Measurements from ENCODE around the gene LGALS14.

DNA sequence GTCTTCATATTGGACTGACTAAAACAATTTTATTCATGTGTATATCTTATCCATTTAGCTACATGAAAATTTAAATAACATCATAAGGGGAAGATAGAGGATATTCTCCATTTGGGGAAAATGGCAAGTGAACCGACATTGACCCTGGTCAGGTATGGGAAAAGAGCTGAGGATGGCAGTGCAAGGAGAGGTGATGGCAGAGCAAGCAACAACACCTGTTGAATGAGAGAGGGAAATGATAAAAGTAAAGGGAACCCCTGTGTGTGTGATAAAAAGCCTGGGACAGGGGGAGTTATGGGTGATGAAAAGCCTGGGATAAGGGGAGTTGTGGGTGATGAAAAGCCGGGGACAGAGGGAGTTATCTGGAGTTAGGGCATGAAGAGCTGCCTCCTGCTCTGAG lies 29.6 kb downstream of the LGALS14 start:
- TF ChIP-seq, protein P1, sequence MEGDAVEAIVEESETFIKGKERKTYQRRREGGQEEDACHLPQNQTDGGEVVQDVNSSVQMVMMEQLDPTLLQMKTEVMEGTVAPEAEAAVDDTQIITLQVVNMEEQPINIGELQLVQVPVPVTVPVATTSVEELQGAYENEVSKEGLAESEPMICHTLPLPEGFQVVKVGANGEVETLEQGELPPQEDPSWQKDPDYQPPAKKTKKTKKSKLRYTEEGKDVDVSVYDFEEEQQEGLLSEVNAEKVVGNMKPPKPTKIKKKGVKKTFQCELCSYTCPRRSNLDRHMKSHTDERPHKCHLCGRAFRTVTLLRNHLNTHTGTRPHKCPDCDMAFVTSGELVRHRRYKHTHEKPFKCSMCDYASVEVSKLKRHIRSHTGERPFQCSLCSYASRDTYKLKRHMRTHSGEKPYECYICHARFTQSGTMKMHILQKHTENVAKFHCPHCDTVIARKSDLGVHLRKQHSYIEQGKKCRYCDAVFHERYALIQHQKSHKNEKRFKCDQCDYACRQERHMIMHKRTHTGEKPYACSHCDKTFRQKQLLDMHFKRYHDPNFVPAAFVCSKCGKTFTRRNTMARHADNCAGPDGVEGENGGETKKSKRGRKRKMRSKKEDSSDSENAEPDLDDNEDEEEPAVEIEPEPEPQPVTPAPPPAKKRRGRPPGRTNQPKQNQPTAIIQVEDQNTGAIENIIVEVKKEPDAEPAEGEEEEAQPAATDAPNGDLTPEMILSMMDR (conservative IDR thresholded peaks at IDR 0.05): no peak
- TF ChIP-seq EZH2 (IDR thresholded peaks at IDR 0.05; ENCODE audit: low read depth): no peak

Data from PC-9 (cell line).